Ecto neural progenitor cell (in vitro differentiated cells): Measurements from ENCODE around the gene EPN1.

Experiments
- DNase-seq: peaks from one replicate; pipeline ENCODE4 v3.0.0-alpha.2; 2018; ENCODE audit warnings: low spot score

Gene EPN1

DNA sequence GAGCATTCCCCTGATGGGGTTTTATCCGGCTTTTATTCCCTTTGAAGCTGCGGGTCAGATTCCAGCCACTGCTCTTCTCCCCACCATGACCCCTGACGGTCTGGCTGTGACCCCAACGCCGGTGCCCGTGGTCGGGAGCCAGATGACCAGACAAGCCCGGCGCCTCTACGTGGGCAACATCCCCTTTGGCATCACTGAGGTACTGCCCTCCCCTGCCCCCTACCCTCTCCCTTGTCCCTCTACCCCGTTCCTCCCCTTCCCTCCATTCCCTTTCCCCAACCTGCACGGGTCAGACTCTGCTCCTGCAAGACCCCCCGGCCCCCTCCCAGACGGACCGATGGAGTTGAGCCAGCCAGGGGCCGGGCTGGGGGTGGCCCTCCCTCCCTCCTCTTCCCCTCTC, 14.0 kb upstream of the EPN1 start:
- DNase-seq, result no peak

DNA sequence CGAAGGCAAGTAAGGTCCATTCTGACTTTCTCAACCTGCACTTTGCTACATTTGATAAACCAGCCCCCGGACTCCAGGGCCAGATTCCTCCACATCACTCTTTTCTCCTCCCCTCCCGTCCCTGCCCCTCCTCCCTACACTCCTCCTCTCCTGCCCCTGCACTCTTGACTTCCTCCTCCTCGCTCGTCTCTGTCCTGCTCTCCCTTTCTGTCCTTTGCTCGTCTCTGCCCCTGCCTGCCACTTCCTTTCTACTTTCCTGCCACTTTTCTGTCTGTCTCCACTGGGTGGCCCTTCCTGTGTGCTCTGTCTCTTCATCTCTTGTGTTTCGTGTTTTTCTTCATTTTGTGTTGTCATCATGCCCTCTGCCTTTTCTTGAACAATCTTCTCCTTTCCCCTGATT, 13.2 kb upstream of the EPN1 start:
- no peak for DNase-seq

DNA sequence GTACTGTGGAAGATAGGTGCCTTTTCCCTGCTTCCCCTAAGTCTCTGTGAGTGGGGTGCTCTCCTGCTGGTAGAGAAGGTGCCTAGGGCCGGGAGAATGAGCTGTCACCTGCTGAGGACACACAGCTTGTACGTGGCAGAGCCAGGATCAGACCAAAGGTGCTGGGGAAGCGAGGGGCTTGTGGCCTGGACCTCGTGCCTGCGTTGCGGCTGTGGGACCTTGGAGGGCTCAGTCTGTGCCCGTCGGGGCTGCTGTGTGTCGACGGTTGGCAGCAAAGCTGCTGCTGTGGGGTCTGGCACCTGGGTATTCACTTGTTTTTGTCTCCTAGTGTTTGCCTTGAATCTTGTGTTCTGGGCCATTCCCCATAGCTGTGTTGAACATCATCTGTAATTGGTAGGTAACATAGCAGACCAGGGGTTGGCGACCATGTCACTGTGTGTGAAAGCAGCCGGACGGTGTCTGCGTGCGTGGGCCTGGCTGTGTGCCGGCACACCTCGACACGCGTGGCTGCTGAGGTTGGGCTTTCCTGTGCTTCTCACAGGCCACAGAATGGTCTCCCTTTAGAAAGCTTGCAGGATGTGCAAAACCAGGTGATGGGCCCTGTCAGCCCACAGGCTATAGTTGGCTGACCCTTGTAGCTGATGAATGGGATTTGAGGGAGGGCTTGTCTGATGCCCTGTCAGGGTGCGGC, 11.0 kb upstream of the EPN1 start:
- DNase-seq, result no peak

DNA sequence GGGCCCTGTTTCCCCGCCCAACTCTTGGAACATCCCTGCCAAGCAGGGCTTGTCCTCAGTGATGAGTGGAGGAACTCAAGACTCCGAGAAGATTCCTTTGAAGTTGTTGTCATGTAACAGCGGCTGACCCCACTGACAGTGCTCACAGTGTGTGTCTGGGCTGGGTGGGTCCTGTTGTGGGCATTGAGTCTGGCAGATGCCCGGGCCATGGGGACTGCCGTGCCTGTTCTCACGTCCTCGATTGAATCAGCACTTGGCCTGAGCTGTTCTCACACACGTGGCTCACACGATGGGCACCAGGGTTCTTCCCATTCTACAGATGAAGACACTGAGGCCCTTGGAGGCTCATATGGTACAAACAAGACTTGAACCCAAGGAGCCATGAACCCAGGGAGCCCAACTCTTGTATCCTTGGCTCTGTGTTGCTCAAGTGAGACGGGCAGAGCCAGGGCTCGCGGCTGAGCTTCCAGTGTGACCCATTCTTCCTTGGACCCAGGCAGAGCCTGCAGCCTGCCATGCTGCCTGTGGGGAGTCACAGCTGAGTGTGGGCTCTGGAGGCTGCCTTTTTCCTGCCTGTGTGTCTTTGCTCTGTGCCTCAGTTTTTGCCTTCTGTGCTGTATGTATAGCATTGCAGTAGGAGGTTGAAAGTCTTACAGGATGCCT, 8.6 kb upstream of the EPN1 start:
- DNase-seq, result no peak

DNA sequence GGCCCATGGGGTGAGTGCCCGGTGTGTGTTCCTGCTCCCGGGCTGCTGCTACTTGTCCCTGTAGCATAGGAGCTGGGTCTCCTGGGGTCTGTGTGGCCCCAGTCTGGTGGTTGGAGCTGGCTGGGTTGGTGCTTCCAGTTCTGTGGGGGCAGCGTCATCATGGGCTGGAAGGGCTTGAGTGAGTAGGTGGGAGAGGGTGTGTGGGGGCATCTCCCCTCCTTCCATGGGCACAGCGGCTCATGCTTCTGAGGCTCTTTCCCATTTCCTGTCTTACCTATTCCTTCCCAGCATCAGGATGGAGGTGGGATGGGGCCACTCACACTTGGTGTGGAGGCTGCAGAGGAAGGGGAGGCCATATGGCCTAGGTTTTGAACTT, 8.0 kb upstream of the EPN1 start:
- no peak for DNase-seq

DNA sequence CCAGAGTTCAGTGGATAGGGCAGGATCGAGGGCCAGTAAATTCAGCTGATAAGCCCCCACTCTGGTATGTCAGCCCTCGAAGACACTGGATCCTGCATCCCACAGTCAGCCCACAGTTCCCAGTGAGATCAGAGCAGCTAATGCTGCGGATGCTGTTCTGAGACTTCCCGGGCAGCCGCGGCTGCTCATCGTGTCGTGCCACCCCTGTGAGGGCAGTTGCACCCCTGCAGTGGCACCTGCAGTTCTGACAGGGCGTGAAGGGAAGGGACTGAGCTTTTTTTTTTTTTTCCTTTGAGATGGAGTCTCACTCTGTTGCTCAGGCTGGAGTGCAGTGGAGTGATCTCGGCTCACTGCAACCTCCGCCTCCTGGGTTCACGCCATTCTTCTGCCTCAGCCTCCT, 7.5 kb upstream of the EPN1 start:
- DNase-seq, result no peak

DNA sequence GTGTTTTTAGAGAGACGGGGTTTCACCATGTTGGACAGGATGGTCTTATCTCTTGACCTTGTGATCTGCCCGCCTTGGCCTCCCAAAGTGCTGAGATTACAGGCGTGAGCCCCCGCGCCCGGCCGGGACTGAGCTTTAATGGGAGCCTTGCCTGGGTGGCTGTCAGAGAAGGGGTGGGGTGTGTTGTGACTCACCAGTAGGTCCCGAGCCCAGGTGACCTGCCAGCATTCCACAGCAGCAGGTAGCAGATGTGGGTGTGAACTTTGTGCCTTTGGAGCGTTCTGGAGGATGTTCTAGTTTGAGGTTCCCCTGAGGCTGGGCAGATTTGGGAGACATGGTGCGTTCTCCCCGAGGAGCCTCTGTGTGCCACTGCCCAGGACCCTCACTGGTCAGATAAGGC, 7.1 kb upstream of the EPN1 start:
- no peak for DNase-seq

DNA sequence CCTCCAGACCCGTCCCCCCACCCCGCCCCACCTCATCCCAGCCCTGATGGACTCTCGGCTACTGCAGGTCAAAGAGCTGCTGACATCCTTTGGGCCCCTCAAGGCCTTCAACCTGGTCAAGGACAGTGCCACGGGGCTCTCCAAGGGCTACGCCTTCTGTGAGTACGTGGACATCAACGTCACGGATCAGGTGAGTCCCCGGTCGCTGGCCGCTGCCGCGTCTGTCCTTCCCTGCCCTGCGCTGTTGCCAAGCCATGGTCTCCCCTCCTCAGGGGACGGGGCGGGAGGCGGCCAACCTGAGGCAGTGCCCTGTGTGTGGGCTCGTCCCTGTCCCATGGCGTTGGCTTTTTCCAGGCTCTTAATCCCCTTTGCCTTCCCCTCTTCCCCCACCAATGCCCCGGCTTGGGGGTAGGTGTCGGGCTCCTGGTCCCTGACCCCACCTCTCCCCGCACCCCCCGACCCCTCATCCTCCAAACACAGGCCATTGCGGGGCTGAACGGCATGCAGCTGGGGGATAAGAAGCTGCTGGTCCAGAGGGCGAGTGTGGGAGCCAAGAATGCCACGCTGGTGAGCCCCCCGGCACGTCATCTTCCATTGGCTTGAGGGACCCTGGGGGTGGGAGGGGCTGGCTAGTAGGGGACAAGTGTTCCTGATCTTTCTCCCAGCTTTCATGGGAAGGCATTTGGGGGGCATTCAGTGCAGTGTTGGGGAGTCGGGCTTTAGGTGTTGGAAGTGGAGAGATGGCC, 6.2 kb upstream of the EPN1 start:
- no peak for DNase-seq

DNA sequence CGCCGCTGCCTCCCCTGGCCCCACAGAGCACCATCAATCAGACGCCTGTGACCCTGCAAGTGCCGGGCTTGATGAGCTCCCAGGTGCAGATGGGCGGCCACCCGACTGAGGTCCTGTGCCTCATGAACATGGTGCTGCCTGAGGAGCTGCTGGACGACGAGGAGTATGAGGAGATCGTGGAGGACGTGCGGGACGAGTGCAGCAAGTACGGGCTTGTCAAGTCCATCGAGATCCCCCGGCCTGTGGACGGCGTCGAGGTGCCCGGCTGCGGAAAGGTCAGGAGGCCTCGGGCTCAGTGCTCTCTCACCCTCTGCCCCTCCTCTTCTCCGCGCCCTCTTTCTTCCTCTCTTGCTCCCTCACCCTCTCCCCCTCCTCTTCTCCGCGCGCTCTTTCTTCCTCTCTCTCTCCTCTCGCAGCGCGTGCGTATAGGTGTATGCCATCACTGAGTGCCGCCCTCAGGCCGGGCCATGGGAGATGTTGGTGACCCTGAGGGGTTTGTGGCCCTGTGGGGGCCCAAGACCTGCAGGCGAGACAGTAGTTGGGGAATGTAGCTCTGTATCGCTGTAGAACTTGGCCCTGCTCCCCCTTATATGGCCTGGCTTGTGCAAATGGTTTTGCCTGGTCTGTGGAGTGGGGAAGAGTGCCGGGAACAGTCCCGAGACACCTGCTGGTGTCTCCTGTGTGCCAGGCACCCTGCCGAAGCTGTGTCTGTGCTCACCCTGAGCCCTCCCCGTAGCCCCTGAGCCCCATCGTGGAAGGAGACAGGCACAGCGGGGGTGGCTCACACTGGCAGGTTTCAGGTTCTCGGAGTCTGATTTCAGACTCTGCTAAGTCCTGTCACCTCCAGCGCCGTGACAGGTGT, 5.4 kb upstream of the EPN1 start:
- no peak for DNase-seq

DNA sequence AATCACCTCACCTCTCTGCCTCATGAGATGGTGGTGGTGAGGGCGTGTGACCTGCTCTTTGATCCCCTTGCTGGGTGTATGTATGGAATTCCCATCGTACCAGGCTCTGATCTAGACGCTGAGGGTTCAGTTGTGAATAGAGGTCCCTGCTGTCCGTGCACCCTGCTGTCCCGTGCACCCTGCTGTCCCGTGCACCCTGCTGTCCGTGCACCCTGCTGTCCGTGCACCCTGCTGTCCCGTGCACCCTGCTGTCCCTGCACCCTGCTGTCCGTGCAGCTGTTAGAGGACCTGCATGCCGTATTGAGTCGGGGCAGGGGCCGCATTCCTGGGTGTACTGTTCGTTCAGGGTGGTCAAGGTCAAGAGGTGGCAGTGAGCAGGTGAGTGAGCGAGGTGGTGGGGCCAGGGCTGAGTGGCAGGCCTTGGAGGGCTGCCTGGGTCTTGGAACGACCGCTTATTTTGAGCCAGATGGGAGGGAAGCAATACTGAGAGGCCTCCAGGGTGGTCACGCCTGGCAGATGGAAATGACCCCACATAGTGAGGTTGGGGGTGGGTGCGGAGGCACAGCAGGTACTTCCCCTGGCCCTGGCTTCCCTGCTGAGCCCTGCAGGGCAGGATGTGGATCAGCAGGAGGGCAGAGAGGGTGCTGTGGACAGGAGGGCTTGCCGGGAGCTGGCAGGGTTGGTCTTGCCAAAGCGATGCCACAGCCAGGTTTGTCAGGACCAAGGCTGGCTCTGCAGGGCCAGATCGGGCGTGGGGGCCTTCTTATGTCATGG, 4.6 kb upstream of the EPN1 start:
- DNase-seq, result peak; percentile 78

DNA sequence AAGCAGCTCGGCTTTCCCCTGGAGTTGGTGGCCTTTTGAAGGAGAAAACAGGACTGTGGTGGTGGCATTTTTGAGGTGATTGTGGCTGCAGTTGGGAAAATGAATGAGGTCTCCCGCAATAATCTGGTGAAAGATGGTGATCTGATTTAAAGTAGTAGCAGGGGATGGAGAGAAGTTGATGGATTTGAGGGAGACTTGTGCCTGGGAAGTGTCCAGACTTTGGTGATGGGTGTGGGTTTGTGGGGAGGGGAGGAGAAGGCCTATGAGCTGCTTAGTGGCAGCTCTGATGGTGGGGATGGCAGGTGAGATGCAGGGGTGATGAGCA, 4.0 kb upstream of the EPN1 start:
- DNase-seq, result no peak

DNA sequence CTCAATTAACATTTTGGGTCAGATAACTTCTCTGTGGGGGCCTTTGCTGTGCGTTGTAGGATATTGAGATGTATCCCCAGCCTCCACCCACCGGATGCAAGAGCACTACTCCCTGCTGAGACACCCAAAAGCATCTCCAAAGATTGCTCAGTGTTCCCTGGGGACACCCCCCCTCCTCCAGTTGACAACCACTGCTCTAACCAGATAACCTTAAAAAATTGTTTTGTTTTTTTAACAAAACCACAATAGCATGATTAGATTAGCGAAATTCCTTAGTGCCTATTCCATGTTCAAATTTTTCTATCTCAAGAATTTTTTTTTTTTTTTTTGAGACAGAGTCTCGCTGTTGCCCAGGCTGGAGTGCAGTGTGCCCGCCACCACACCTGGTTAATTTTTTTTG, 2.6 kb upstream of the EPN1 start:
- no peak for DNase-seq

DNA sequence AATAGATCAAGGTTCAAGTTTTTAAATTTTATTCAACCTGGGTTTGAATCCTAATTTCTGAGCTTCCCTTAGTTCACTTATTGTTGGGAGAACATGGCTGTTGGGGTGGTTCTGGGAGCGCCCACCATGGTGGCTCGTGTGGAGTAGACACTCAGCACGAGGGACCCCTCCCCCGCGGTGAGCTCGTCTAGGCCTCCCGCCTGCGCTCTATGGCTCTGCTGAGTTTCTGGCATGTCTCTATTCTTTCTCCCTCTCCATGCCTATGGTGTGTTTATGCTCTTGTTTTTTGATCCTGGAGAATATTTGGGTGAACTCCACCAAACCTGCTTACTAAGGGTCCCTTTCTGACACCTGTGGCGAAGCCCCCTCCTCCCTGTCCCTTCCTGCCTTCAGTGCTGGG, 1.6 kb upstream of the EPN1 start:
- no peak for DNase-seq

DNA sequence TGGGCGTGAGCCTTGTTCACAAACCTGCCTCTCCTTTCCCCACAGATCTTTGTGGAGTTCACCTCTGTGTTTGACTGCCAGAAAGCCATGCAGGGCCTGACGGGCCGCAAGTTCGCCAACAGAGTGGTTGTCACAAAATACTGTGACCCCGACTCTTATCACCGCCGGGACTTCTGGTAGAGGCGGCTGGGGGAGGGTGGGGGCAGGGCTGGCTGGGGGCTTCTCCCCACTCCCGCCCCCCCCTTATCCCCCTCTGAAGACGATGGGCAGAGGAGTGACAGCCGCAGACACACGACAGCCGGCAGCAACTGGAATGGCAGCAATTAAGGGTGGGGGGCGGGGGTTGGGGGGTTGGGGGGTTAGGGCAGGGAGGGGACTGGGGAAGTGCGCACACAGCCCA, 1.1 kb upstream of the EPN1 start:
- no peak for DNase-seq

DNA sequence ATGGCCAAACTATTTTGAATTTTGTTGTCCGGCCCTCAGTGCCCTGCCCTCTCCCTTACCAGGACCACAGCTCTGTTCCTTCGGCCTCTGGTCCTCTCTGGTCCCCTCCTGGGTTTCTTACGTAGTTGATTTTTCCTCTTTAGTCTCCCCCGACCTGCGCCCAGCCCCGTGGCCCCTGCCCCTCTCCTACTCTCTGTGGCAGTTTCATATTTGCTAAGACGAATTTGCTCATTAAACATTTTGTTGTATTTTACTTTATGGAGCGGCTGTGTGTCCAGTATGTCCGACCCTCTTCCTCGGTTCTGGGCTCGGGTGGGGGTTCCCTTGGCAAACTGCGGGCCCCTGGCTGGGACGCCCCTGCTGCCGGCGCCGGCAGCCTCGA, 576 bp upstream of the EPN1 start:
- DNase-seq, result no peak

DNA sequence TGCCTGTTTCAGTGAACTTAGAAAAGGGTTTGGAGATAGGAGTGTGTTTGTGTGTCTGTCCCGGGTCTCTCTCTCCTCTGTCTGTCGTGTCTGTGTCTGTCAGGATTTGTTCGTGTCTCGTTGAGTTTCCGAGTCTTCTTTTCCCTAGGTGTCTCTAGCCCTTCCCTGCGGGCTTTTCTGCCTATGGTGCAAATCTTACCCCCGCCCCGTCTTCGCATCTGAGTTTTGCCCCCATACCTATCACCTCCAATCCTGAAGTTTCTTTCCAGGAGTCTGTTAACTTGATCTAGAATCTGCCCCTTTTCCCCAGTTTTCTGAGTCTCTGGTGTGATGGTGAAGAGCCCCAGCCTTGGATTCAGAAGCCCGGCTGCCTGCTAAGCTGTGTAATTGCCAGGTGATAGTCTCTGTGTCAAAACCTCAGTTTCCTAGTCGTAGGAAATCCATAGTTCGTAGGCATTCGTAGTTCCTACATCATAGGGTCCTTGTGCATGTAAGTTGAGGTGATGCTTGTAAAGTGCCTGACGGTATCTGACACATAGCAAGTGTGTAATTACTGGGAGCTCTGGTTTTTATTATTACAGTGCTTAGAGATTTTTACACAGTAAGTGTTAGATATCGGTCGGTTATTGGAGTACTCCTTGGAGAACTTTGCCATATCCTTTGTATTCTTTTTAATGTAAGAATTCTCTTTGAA, 782 bp downstream of the EPN1 start:
- no peak for DNase-seq

DNA sequence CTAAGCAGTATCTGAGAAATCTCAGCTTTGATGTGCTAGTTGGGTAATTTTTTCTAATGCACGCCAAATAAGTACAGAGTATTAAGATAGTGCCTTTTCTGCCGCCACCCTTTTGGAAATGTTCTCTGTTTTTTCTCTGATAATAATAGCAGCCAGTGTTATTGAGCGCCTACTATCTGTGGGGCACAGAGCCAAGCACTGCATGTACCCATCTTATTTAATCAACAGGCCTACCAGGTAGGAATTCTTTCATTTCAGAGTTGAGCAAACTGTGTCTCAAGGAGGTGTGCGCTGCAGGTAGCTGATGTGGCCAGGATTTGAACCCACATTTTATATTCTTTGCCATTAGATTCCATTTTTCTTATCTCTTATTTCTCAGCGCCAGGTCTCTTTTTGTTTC, 1.4 kb downstream of the EPN1 start:
- DNase-seq, result no peak

DNA sequence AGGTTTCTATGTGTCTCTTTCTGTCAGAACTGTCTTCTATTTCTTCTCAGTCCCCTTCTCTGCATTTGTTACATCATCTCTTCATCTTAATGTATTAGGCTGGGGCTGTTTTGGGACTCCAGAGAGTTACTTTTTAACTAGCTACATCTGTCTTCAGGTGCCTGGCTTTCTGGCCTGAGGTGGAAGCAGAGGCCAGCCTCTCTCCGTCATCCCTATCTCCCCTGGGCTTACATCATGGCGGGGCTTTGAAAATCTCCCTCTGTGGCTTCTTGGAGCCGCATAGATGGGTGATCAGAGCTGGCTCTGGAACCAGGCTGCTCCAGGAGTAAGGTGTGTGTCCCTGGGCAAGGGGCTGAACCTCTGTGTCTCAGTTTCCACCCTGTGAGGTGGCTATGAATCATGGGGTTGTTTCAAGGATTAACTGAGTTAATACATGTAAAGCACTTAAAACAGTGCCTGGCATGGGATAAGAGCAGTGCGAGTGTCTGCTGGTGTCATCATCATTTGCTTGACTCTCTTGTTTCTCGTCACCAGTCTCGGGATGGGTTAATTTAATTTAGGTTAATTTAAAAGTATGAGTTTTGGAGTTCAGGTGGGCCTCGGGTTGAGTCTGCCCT, 2.0 kb downstream of the EPN1 start:
- no peak for DNase-seq

DNA sequence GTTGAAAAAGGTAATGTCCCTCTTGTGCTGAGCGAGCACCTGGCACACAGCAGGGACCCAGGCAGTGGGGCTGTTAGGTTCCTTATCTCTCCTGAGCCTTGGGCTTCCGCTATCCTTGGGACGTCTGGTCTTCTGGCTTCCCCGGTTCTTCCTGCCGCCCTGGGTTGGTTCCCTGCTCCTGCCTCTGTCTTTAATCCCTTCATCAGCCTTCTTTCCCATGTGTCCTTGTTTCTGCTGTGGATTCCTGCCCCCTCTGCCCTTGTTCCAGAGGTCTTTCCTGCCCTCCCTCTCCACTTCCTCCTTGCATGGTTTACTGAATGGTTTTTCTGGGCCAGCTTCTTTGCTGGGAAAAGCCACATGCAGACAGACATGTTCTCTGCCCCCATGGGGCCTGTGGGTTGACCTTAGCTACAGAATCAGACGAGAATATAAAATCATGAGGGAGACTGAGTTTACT, 2.6 kb downstream of the EPN1 start:
- DNase-seq, result no peak

DNA sequence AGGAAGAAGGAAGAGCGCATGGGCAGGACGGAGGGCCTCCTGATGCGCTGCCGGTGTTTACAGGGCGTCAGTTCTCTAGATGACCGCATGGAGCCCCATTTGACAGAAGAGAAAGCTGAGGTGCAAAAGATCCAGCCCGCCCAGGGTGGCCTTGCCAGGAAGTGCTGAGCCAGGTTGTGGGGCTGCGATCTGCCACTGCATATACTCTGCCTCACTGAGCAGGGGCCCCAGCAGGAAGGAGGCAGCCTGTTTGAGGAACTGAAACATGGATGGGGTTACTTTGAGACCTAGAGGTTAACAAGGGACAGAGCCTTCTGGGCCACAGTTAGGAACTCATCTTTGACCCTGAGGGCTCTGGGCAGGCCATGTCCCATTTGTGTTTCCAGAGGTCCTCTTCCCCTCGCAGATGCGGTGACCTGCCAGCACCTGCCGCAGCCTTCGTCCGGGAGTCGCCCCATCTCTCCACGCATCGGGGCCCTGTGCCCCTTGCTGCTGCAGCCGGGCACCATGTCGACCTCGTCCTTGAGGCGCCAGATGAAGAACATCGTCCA, 3.2 kb downstream of the EPN1 start:
- DNase-seq, result no peak
